OCI-LY7 (cell line): ENCODE results near the gene KMT5B. TPM values are rescaled to one million over a fixed set of nuclear protein-coding genes. Genes with fewer than 3 reads are reported as not detected.

Source experiments
- BruUV-seq: library from RNA; stranded (reverse); fragments of 400-500 nt; replicated peaks from 2 replicates; lab custom pipeline; 2021; lab: Mats Ljungman, UMichigan
- CTCF ChIA-PET: fragments of 300-600 bp; sonication (Branson Sonifier 250); formaldehyde crosslinking; loops from one replicate; lab custom pipeline; 2022; ENCODE audit warnings: antibody characterized with exemption; ENCODE audit not compliant: unreplicated experiment; lab: Charles Lee
- POLR2A ChIA-PET: fragments of 300-600 bp; sonication (Branson Sonifier 250); formaldehyde crosslinking; loops from one replicate; lab custom pipeline; 2022; ENCODE audit warnings: antibody characterized with exemption; lab: Charles Lee
- DNase-seq: peaks from one replicate; pipeline ENCODE4 v3.0.0-alpha.2; 2015; ENCODE audit warnings: low spot score
- H2AFZ ChIP-seq: fragments of 200-600 bp; sonication (generic), shearing (Covaris generic); 2 replicates; pipeline ENCODE4 v1.6.1; 2014; ENCODE audit warnings: mild to moderate bottlenecking, antibody characterized with exemption, low read length, moderate library complexity
- H3K27ac ChIP-seq: fragments of 200-600 bp; sonication (generic); 2 replicates; pipeline ENCODE4 v1.5.1; 2014; ENCODE audit warnings: mixed run types, low read depth, mild to moderate bottlenecking, moderate library complexity, low read length, inconsistent platforms; ENCODE audit not compliant: poor library complexity, severe bottlenecking
- H3K36me3 ChIP-seq: fragments of 200-600 bp; sonication (generic); 2 replicates; pipeline ENCODE4 v1.6.1; 2014; ENCODE audit warnings: mild to moderate bottlenecking, antibody characterized with exemption, low read length, moderate library complexity, mixed read lengths; ENCODE audit not compliant: insufficient read depth
- H3K4me1 ChIP-seq: fragments of 200-600 bp; sonication (generic); 2 replicates; pipeline ENCODE4 v1.5.1; 2014; ENCODE audit warnings: mild to moderate bottlenecking, low read length; ENCODE audit not compliant: insufficient read depth, poor library complexity, severe bottlenecking
- H3K4me2 ChIP-seq: fragments of 200-600 bp; sonication (generic); 2 replicates; pipeline ENCODE4 v1.6.1; 2014; ENCODE audit warnings: mild to moderate bottlenecking, low read length
- H3K4me3 ChIP-seq: fragments of 200-600 bp; sonication (generic); 2 replicates; pipeline ENCODE4 v1.5.1; 2014; ENCODE audit warnings: mild to moderate bottlenecking, low read depth, low read length; ENCODE audit not compliant: poor library complexity, severe bottlenecking
- H3K79me2 ChIP-seq: fragments of 200-600 bp; sonication (generic); 2 replicates; pipeline ENCODE4 v1.6.1; 2016; ENCODE audit warnings: low read depth, mild to moderate bottlenecking, low read length, moderate library complexity, mixed read lengths; ENCODE audit not compliant: insufficient read depth
- H3K9me2 ChIP-seq: fragments of 200-600 bp; sonication (generic); 2 replicates; pipeline ENCODE4 v1.6.1; 2016; ENCODE audit warnings: mild to moderate bottlenecking, low read length, mixed read lengths; ENCODE audit not compliant: insufficient read depth
- H3K9me3 ChIP-seq: fragments of 200-600 bp; sonication (generic); 2 replicates; pipeline ENCODE4 v1.6.1; 2014; ENCODE audit warnings: mild to moderate bottlenecking, mixed run types, low read length, mixed read lengths
- H4K20me1 ChIP-seq: fragments of 200-600 bp; sonication (generic); 2 replicates; pipeline ENCODE4 v1.6.1; 2014; ENCODE audit warnings: mild to moderate bottlenecking, antibody characterized with exemption, low read length, moderate library complexity, mixed read lengths; ENCODE audit not compliant: insufficient read depth
- CTCF ChIP-seq: fragments of 200-600 bp; sonication (generic); conservative IDR thresholded peaks from 2 replicates; pipeline ENCODE4 v1.5.1; 2014; ENCODE audit warnings: mild to moderate bottlenecking, antibody characterized with exemption, low read length, moderate library complexity, mixed read lengths
- EZH2phosphoT487 ChIP-seq: fragments of 200-600 bp; sonication (generic); IDR thresholded peaks from 2 replicates; pipeline ENCODE4 v1.6.1; 2018; ENCODE audit warnings: low read depth, borderline replicate concordance, mild to moderate bottlenecking, mixed run types, antibody characterized with exemption, low read length, moderate library complexity, mixed read lengths
- intact Hi-C: fragments of 100-400 bp; cut with micrococcal nuclease; formaldehyde crosslinking; loops from one replicate; pipeline ENCODE4 v1.10.0; 2022; ENCODE audit not compliant: unreplicated experiment
- total RNA-seq, 2 experiments: library from RNA; depleted of rRNA in 1 of 2; stranded (reverse); fragments of >200 nt in 1 of 2; shearing (Covaris generic) in 1 of 2; gene quantifications; 2 replicates each; pipeline ENCODE4 v1.2.3, GENCODE V29; 2014 to 2022

The KMT5B gene
- total RNA-seq, 2 experiments from 2014 or later, result 14.3 to 28.8 TPM

- Histone ChIP-seq H3K4me1 (peaks cover 3% of the 10 kb centered on the region), H2AFZ (no peak overlapping the region), H3K79me2 (no peaks in the 10 kb centered on the region), H3K36me3 (no peaks in the 10 kb centered on the region), H4K20me1 (no peaks in the 10 kb centered on the region), H3K27ac (no peak overlapping the region), H3K4me3 (no peak overlapping the region), H3K9me3 (no peaks in the 10 kb centered on the region), H3K9me2 (no peaks in the 10 kb centered on the region), H3K4me2 (no peak overlapping the region)
- DNase-seq, result no peak
- no TSS peak for BruUV-seq
- ChIA-PET POLR2A (interaction anchor here (0.5 to 0.7 kb wide), 2 partner anchors 35 to 383 kb away, joined by 3 read pairs; no protein-coding TSS in a partner anchor), CTCF (no interaction called here)
- no peak for TF ChIP-seq EZH2phosphoT487
- no peak for TF ChIP-seq CTCF
- intact Hi-C loops, result no loop called here
These were observed 53.4 kb downstream of the KMT5B start for GRCh38 chr11:68159665-68160064.

- DNase-seq, result no peak
- no peak overlapping the region for H3K27ac ChIP-seq
- intact Hi-C loops, result no loop called here
- H3K4me3 ChIP-seq, result no peak overlapping the region
- no peaks in the 10 kb centered on the region for H3K9me3 ChIP-seq
- no peak overlapping the region for H3K4me2 ChIP-seq
- H3K4me1 ChIP-seq, result peaks cover 1% of the 10 kb centered on the region
- POLR2A ChIA-PET, result no interaction called here
- H3K9me2 ChIP-seq, result no peaks in the 10 kb centered on the region
- no peaks in the 10 kb centered on the region for H3K79me2 ChIP-seq
- no TSS peak for BruUV-seq
- no peak overlapping the region for H2AFZ ChIP-seq
- CTCF ChIA-PET, result no interaction called here
- no peaks in the 10 kb centered on the region for H4K20me1 ChIP-seq
- TF ChIP-seq EZH2phosphoT487, result no peak
- no peak for TF ChIP-seq CTCF
- no peaks in the 10 kb centered on the region for H3K36me3 ChIP-seq
These were observed 53.9 kb downstream of the KMT5B start for GRCh38 chr11:68159161-68159560.

GRCh38 chr11:68158580-68158979 lies 54.5 kb downstream of the KMT5B start:
- Histone ChIP-seq H3K4me3 (no peak overlapping the region), H3K4me1 (no peaks in the 10 kb centered on the region), H3K36me3 (no peaks in the 10 kb centered on the region), H3K9me2 (no peaks in the 10 kb centered on the region), H4K20me1 (no peaks in the 10 kb centered on the region), H2AFZ (no peak overlapping the region), H3K9me3 (no peaks in the 10 kb centered on the region), H3K79me2 (no peaks in the 10 kb centered on the region), H3K4me2 (no peak overlapping the region), H3K27ac (no peak overlapping the region)
- no peak for DNase-seq
- intact Hi-C loops, result no loop called here
- CTCF ChIA-PET, result no interaction called here
- POLR2A ChIA-PET, result no interaction called here
- BruUV-seq, result no TSS peak
- TF ChIP-seq CTCF (no peak), EZH2phosphoT487 (no peak)
